Keratinocyte (primary cell): ENCODE results near the gene SEC24C. TPM values are rescaled to one million over a fixed set of nuclear protein-coding genes. Genes with fewer than 3 reads are reported as not detected.
"Not testable (repeated sequence)": the region's sequence is repeated elsewhere in the genome, so short reads cannot be mapped to it uniquely, and the experiment has no call there.

Experiments
- DNase-seq: peaks from one replicate; pipeline ENCODE4 v3.0.0-alpha.2; 2011; ENCODE audit warnings: low read depth, missing footprints, low spot score
- FAIRE-seq: peaks from 2 replicates; lab custom pipeline; 2011; peaks lifted over from hg19 to GRCh38; lab: Jason Lieb, UNC
- H2AFZ ChIP-seq: 2 replicates; pipeline ENCODE4 v1.6.0; 2012; ENCODE audit warnings: low read length, control low read depth, inconsistent platforms; ENCODE audit not compliant: control insufficient read depth
- H3K27ac ChIP-seq: 2 replicates; pipeline ENCODE4 v1.5.1; 2011; ENCODE audit warnings: low read length; ENCODE audit not compliant: control insufficient read depth, insufficient read depth
- H3K27me3 ChIP-seq: 3 replicates; pipeline ENCODE4 v1.6.0; 2011; ENCODE audit warnings: low read length; ENCODE audit not compliant: control insufficient read depth, insufficient read depth; ENCODE audit errors: extremely low read depth
- H3K36me3 ChIP-seq, 2 experiments: 2 replicates in 1 of 2; 3 replicates in 1 of 2; pipeline ENCODE4 v1.5.1; 2011; ENCODE audit warnings: low read length in 2 of 2, mild to moderate bottlenecking in 1 of 2; ENCODE audit not compliant: control insufficient read depth in 2 of 2, insufficient read depth in 2 of 2; ENCODE audit errors: extremely low read depth in 1 of 2
- H3K4me1 ChIP-seq: 3 replicates; pipeline ENCODE4 v1.5.1; 2011; ENCODE audit warnings: low read length; ENCODE audit not compliant: control insufficient read depth, insufficient read depth; ENCODE audit errors: extremely low read depth
- H3K4me2 ChIP-seq: 3 replicates; pipeline ENCODE4 v1.6.0; 2011; ENCODE audit warnings: low read depth, low read length; ENCODE audit not compliant: control insufficient read depth, insufficient read depth; ENCODE audit errors: extremely low read depth
- H3K4me3 ChIP-seq, 3 experiments: fragments of 200-600 bp in 1 of 3; sonication (generic) in 1 of 3; 2 replicates in 2 of 3; 3 replicates in 1 of 3; pipeline ENCODE4 v1.5.1; 2011 to 2016; ENCODE audit warnings: low read length in 3 of 3, mild to moderate bottlenecking in 3 of 3, control low read depth in 2 of 3, inconsistent platforms in 1 of 3, low read depth in 1 of 3, mixed read lengths in 1 of 3, mixed run types in 1 of 3, moderate library complexity in 1 of 3; ENCODE audit not compliant: control insufficient read depth in 2 of 3, insufficient read depth in 2 of 3; ENCODE audit errors: extremely low read depth in 1 of 3
- H3K79me2 ChIP-seq: 2 replicates; pipeline ENCODE4 v1.6.0; 2012; ENCODE audit warnings: low read length; ENCODE audit not compliant: control insufficient read depth, insufficient read depth
- H3K9ac ChIP-seq: 3 replicates; pipeline ENCODE4 v1.6.0; 2011; ENCODE audit warnings: low read length; ENCODE audit not compliant: control insufficient read depth, insufficient read depth; ENCODE audit errors: extremely low read depth
- H3K9me1 ChIP-seq: 3 replicates; pipeline ENCODE4 v1.6.0; 2011; ENCODE audit warnings: low read length; ENCODE audit not compliant: control insufficient read depth, insufficient read depth; ENCODE audit errors: extremely low read depth
- H3K9me3 ChIP-seq: 2 replicates; pipeline ENCODE4 v1.5.1; 2012; ENCODE audit warnings: low read depth, low read length; ENCODE audit not compliant: control insufficient read depth
- H4K20me1 ChIP-seq: 3 replicates; pipeline ENCODE4 v1.6.0; 2011; ENCODE audit warnings: low read length; ENCODE audit not compliant: control insufficient read depth, insufficient read depth; ENCODE audit errors: extremely low read depth
- CTCF ChIP-seq, 3 experiments: IDR thresholded peaks in 1 of 3; conservative IDR thresholded peaks in 1 of 3; optimal IDR thresholded peaks in 1 of 3; 2 replicates in 2 of 3; 3 replicates in 1 of 3; pipeline versions ENCODE3 to v1.5.1; 2011; ENCODE audit warnings: low read length in 3 of 3, mild to moderate bottlenecking in 3 of 3, moderate library complexity in 2 of 3, control low read depth in 1 of 3, inconsistent platforms in 1 of 3; ENCODE audit not compliant: insufficient read depth in 2 of 3; ENCODE audit errors: extremely low read depth in 1 of 3
- EZH2 ChIP-seq: IDR thresholded peaks from one replicate; pipeline ENCODE4 v1.6.1; 2012; ENCODE audit warnings: inconsistent platforms, mild to moderate bottlenecking, low read length, moderate library complexity
- dilution Hi-C: fragments of 300-500 bp; cut with MboI; formaldehyde crosslinking; loops from one replicate; pipeline ENCODE4 v1.7.0; 2020; ENCODE audit warnings: low sequenced_read_pairs; ENCODE audit not compliant: extremely low pct_ligation_motif_present
- polyA plus RNA-seq, 5 experiments: library from polyadenylated mRNA; depleted of rRNA in 3 of 5; stranded (reverse) in 3 of 5; stranded (forward) in 1 of 5; unstranded in 1 of 5; fragments of >200 nt; gene quantifications; 1 replicate in 1 of 5; 2 replicates in 3 of 5; 3 replicates in 1 of 5; pipeline versions ENCODE4 v1.2.1 to v1.2.3, GENCODE V29; 2011 to 2012; ENCODE audit warnings: missing spikeins in 2 of 5, low read depth in 1 of 5, low replicate concordance in 1 of 5

Gene SEC24C
- polyA plus RNA-seq, 1 donor (not counting 4 experiments of a cell fraction or from before 2014, with no cell fraction given) = 65.3 TPM

- Histone ChIP-seq H2AFZ (no peak overlapping the region), H3K9me1 (no peaks in the 10 kb centered on the region), H3K27ac (no peak overlapping the region), H3K4me2 (no peak overlapping the region), H3K9me3 (no peaks in the 10 kb centered on the region), H3K4me3 (no peak overlapping the region), H3K9ac (no peak overlapping the region), H3K36me3 (peaks cover 11 to 19% of the 10 kb centered on the region in 2 experiments), H4K20me1 (no peaks in the 10 kb centered on the region), H3K27me3 (no peaks in the 10 kb centered on the region), H3K4me1 (no peaks in the 10 kb centered on the region), H3K79me2 (no peaks in the 10 kb centered on the region)
- no peak for FAIRE-seq
- no peak for DNase-seq
- dilution Hi-C loops = no loop called here
- TF ChIP-seq CTCF (optimal IDR thresholded peaks at IDR 0.05 in 1 of 3, IDR thresholded peaks at IDR 0.05 in 1 of 3, conservative IDR thresholded peaks at IDR 0.05 in 1 of 3; ENCODE audit: extremely low read depth in 1 of 3, insufficient read depth in 2 of 3, low read length in 3 of 3) (no peak), EZH2 (no peak)
Observed at GRCh38 chr10:73723516-73723915, 20.7 kb upstream of the SEC24C start.

GRCh38 chr10:73729781-73730152 is 14.4 kb upstream of the SEC24C start:
- H3K79me2 ChIP-seq = peaks cover 30% of the 10 kb centered on the region
- DNase-seq, H3K9me1 ChIP-seq, H3K27me3 ChIP-seq, H3K36me3 ChIP-seq, FAIRE-seq, H3K4me1 ChIP-seq, H4K20me1 ChIP-seq, dilution Hi-C loops, H3K9me3 ChIP-seq: not testable (repeated sequence)
- peak overlapping the region; percentile 87 for H3K27ac ChIP-seq
- peak overlapping the region; percentile 98 for H2AFZ ChIP-seq
- H3K9ac ChIP-seq = peak overlapping the region; percentile 93
- H3K4me3 ChIP-seq = peak overlapping the region; percentile 79 to 87 (median 83)
- peak overlapping the region; percentile 96 for H3K4me2 ChIP-seq
